HEK293 (cell line): Measurements from ENCODE around the gene MRPL39.

Source experiments
- CTCF ChIA-PET: fragments of 350-600 bp; formaldehyde crosslinking; extraction: SDS; loops from one replicate; lab custom pipeline; 2021; ENCODE audit warnings: antibody characterized with exemption; lab: Yijun Ruan, JAX
- POLR2A ChIA-PET: fragments of 300-600 bp; formaldehyde crosslinking; extraction: SDS; loops from one replicate; lab custom pipeline; 2020; ENCODE audit warnings: antibody characterized with exemption, inconsistent platforms; lab: Yijun Ruan, JAX
- H3K27ac ChIP-seq: fragments of 200-500 bp; sonication (Bioruptor generic); 2 replicates; pipeline ENCODE4 v1.5.1; 2014; ENCODE audit warnings: low read depth, low read length, control low read depth, inconsistent platforms; ENCODE audit errors: extremely low read depth
- H3K36me3 ChIP-seq, 2 experiments: fragments of 200-500 bp in 1 of 2; sonication (Bioruptor generic) in 1 of 2; 1 replicate in 1 of 2; 2 replicates in 1 of 2; pipeline ENCODE4 v1.5.1; 2014 to 2017; ENCODE audit warnings: inconsistent platforms in 2 of 2, low read length in 2 of 2; ENCODE audit not compliant: control insufficient read depth in 2 of 2, insufficient read depth in 1 of 2
- H3K4me1 ChIP-seq: fragments of 200-500 bp; sonication (Bioruptor generic); 2 replicates; pipeline ENCODE4 v1.5.1; 2014; ENCODE audit warnings: mild to moderate bottlenecking, low read length, inconsistent platforms; ENCODE audit not compliant: control insufficient read depth, insufficient read depth
- H3K4me3 ChIP-seq: 2 replicates; pipeline ENCODE4 v1.5.1; 2011; ENCODE audit warnings: low read depth, mild to moderate bottlenecking, control low read depth, low read length, moderate library complexity
- H3K9me3 ChIP-seq: fragments of 200-500 bp; sonication (Bioruptor generic); 2 replicates; pipeline ENCODE4 v1.5.1; 2014; ENCODE audit warnings: low read depth, low read length, inconsistent platforms; ENCODE audit not compliant: control insufficient read depth, insufficient read depth
- EGR2 ChIP-seq: fragments of 450-650 bp; formaldehyde crosslinking; IDR thresholded peaks from 2 replicates; pipeline ENCODE4 v1.5.1; 2016; ENCODE audit warnings: low read depth, missing biosample characterization, missing genetic modification characterization
- HOXA7 ChIP-seq: sonication (generic); formaldehyde crosslinking; IDR thresholded peaks from 2 replicates; pipeline ENCODE4 v1.8.1; 2022; ENCODE audit warnings: missing genetic modification reagents, borderline replicate concordance
- HOXD13 ChIP-seq: sonication (generic); formaldehyde crosslinking; IDR thresholded peaks from 2 replicates; pipeline ENCODE4 v1.8.0; 2022; ENCODE audit warnings: missing genetic modification reagents, borderline replicate concordance
- KLF1 ChIP-seq: fragments of 450-650 bp; formaldehyde crosslinking; IDR thresholded peaks from 2 replicates; pipeline ENCODE4 v1.5.1; 2016; ENCODE audit warnings: missing biosample characterization, missing genetic modification characterization
- KLF10 ChIP-seq: fragments of 450-650 bp; IDR thresholded peaks from 2 replicates; pipeline ENCODE4 v1.5.1; 2018; ENCODE audit warnings: missing biosample characterization, mild to moderate bottlenecking, missing genetic modification characterization
- PRDM1 ChIP-seq: fragments of 450-650 bp; formaldehyde crosslinking; IDR thresholded peaks from 2 replicates; pipeline ENCODE4; 2016; ENCODE audit warnings: missing biosample characterization, missing genetic modification characterization
- SCRT2 ChIP-seq: fragments of 450-650 bp; formaldehyde crosslinking; IDR thresholded peaks from 2 replicates; pipeline ENCODE4 v1.5.1; 2016; ENCODE audit warnings: missing biosample characterization, missing genetic modification characterization
- ZBTB20 ChIP-seq: fragments of 450-650 bp; formaldehyde crosslinking; IDR thresholded peaks from 2 replicates; pipeline ENCODE4 v1.5.1; 2016; ENCODE audit warnings: missing biosample characterization, missing genetic modification characterization
- ZBTB8A ChIP-seq: fragments of 450-650 bp; formaldehyde crosslinking; IDR thresholded peaks from 2 replicates; pipeline ENCODE4 v1.5.1; 2016; ENCODE audit warnings: missing biosample characterization, missing genetic modification characterization
- ZFP37 ChIP-seq: fragments of 450-650 bp; formaldehyde crosslinking; IDR thresholded peaks from 2 replicates; pipeline ENCODE4 v1.5.1; 2016; ENCODE audit warnings: missing biosample characterization, missing genetic modification characterization
- ZNF114 ChIP-seq: fragments of 450-650 bp; formaldehyde crosslinking; IDR thresholded peaks from 2 replicates; pipeline ENCODE4 v1.5.0; 2017; ENCODE audit warnings: missing biosample characterization, missing genetic modification characterization
- ZNF121 ChIP-seq: fragments of 450-650 bp; formaldehyde crosslinking; IDR thresholded peaks from 2 replicates; pipeline ENCODE4 v1.5.1; 2016; ENCODE audit warnings: missing biosample characterization, missing genetic modification characterization
- ZNF2 ChIP-seq: fragments of 450-650 bp; formaldehyde crosslinking; IDR thresholded peaks from 2 replicates; pipeline ENCODE4 v1.5.1; 2016; ENCODE audit warnings: missing biosample characterization, missing genetic modification characterization
- ZNF24 ChIP-seq: fragments of 450-650 bp; formaldehyde crosslinking; IDR thresholded peaks from 2 replicates; pipeline ENCODE4 v1.5.1; 2016; ENCODE audit warnings: missing biosample characterization, missing genetic modification characterization
- ZNF341 ChIP-seq: fragments of 450-650 bp; formaldehyde crosslinking; IDR thresholded peaks from 2 replicates; pipeline ENCODE4; 2016; ENCODE audit warnings: low read depth, missing biosample characterization, missing genetic modification characterization
- ZNF366 ChIP-seq: fragments of 450-650 bp; formaldehyde crosslinking; conservative IDR thresholded peaks from 2 replicates; pipeline ENCODE4 v1.5.1; 2016; ENCODE audit warnings: missing biosample characterization, missing genetic modification characterization
- ZNF37A ChIP-seq: fragments of 450-650 bp; IDR thresholded peaks from 2 replicates; pipeline ENCODE4 v1.5.1; 2018; ENCODE audit warnings: missing biosample characterization, missing genetic modification characterization
- ZNF521 ChIP-seq: fragments of 450-650 bp; formaldehyde crosslinking; IDR thresholded peaks from 2 replicates; pipeline ENCODE4 v1.5.1; 2017; ENCODE audit warnings: missing biosample characterization, mild to moderate bottlenecking, missing genetic modification characterization
- ZNF529 ChIP-seq: fragments of 450-650 bp; formaldehyde crosslinking; IDR thresholded peaks from 2 replicates; pipeline ENCODE4 v1.5.1; 2017; ENCODE audit warnings: missing genetic modification characterization, missing biosample characterization; ENCODE audit not compliant: insufficient replicate concordance
- ZNF585B ChIP-seq: fragments of 450-650 bp; formaldehyde crosslinking; IDR thresholded peaks from 2 replicates; pipeline ENCODE4 v1.5.1; 2016; ENCODE audit warnings: missing biosample characterization, missing genetic modification characterization
- ZNF76 ChIP-seq: fragments of 450-650 bp; formaldehyde crosslinking; IDR thresholded peaks from 2 replicates; pipeline ENCODE4; 2016; ENCODE audit warnings: low read depth, missing biosample characterization, missing genetic modification characterization, borderline replicate concordance
- ZNF837 ChIP-seq: fragments of 450-650 bp; formaldehyde crosslinking; IDR thresholded peaks from 2 replicates; pipeline ENCODE4 v1.5.1; 2016; ENCODE audit warnings: missing biosample characterization, missing genetic modification characterization
- ZSCAN16 ChIP-seq: fragments of 450-650 bp; formaldehyde crosslinking; IDR thresholded peaks from 2 replicates; pipeline ENCODE4 v1.5.1; 2016; ENCODE audit warnings: missing biosample characterization, missing genetic modification characterization
- TF ChIP-seq, protein P1 (sequence below): fragments of 450-650 bp; formaldehyde crosslinking; IDR thresholded peaks from 2 replicates; pipeline ENCODE4 v1.5.1; 2016; ENCODE audit warnings: missing biosample characterization, missing genetic modification characterization
- TF ChIP-seq, protein P2 (sequence below): fragments of 450-650 bp; formaldehyde crosslinking; IDR thresholded peaks from 2 replicates; pipeline ENCODE4 v1.5.1; 2016; ENCODE audit warnings: missing biosample characterization, missing genetic modification characterization
- TF ChIP-seq, protein P3 (sequence below): fragments of 450-650 bp; formaldehyde crosslinking; IDR thresholded peaks from 2 replicates; pipeline ENCODE4 v1.5.1; 2016; ENCODE audit warnings: missing biosample characterization, missing genetic modification characterization
- TF ChIP-seq, protein P4 (sequence below): fragments of 450-650 bp; formaldehyde crosslinking; IDR thresholded peaks from 2 replicates; pipeline ENCODE4 v1.5.1; 2016; ENCODE audit warnings: missing biosample characterization, missing genetic modification characterization

MRPL39 gene

DNA sequence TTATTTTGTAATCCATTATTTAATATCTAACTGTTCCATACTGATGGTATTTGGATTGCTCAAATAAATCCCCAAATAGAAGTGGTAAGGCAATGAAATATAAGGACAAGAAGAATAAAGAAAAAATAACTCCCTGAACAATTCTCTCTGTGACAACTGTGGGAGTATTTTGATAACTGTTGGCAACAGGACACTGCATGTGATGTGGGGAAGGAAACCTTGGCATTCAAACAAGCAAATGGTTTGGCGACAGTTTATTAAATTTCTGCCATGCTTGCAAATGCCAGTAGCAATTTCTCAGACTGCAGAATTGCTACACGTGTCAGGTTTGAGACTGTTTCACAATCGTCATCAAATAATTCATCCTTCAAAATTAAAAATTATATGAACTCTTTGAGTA, 8.6 kb upstream of the MRPL39 start:
- no peak for TF ChIP-seq KLF1 (tag by site-specific recombination)
- TF ChIP-seq, protein P1, sequence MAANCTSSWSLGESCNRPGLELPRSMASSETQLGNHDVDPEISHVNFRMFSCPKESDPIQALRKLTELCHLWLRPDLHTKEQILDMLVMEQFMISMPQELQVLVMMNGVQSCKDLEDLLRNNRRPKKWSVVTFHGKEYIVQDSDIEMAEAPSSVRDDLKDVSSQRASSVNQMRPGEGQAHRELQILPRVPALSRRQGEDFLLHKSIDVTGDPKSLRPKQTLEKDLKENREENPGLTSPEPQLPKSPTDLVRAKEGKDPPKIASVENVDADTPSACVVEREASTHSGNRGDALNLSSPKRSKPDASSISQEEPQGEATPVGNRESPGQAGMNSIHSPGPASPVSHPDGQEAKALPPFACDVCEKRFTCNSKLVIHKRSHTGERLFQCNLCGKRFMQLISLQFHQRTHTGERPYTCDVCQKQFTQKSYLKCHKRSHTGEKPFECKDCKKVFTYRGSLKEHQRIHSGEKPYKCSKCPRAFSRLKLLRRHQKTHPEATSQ (tag by site-specific recombination): no peak
- TF ChIP-seq ZNF529 (tag by site-specific recombination): no peak
- TF ChIP-seq HOXD13 (CRISPR knock-in tag): no peak
- TF ChIP-seq, protein P2, sequence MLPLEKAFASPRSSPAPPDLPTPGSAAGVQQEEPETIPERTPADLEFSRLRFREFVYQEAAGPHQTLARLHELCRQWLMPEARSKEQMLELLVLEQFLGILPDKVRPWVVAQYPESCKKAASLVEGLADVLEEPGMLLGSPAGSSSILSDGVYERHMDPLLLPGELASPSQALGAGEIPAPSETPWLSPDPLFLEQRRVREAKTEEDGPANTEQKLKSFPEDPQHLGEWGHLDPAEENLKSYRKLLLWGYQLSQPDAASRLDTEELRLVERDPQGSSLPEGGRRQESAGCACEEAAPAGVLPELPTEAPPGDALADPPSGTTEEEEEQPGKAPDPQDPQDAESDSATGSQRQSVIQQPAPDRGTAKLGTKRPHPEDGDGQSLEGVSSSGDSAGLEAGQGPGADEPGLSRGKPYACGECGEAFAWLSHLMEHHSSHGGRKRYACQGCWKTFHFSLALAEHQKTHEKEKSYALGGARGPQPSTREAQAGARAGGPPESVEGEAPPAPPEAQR: no peak
- no peak for TF ChIP-seq ZNF114
- no peak for TF ChIP-seq ZNF521 (tag by site-specific recombination)
- TF ChIP-seq ZNF366 (tag by site-specific recombination): no peak
- no peak for TF ChIP-seq ZBTB20
- no peak for TF ChIP-seq KLF10 (tag by site-specific recombination)
- no peak for TF ChIP-seq ZNF837 (tag by site-specific recombination)
- no peak for TF ChIP-seq ZSCAN16 (tag by site-specific recombination)
- no peak for TF ChIP-seq ZNF341
- no peak for TF ChIP-seq HOXA7 (CRISPR knock-in tag)
- ChIA-PET POLR2A (no interaction called here), CTCF (interaction anchor here (0.6 to 2.9 kb wide), 2 partner anchors 8 to 47 kb away, joined by 3 to 31 read pairs; no protein-coding TSS in a partner anchor)
- no peaks in the 10 kb centered on the region for H3K36me3 ChIP-seq
- no peak overlapping the region for H3K27ac ChIP-seq
- H3K9me3 ChIP-seq: no peaks in the 10 kb centered on the region
- no peak overlapping the region for H3K4me3 ChIP-seq
- no peaks in the 10 kb centered on the region for H3K4me1 ChIP-seq

DNA sequence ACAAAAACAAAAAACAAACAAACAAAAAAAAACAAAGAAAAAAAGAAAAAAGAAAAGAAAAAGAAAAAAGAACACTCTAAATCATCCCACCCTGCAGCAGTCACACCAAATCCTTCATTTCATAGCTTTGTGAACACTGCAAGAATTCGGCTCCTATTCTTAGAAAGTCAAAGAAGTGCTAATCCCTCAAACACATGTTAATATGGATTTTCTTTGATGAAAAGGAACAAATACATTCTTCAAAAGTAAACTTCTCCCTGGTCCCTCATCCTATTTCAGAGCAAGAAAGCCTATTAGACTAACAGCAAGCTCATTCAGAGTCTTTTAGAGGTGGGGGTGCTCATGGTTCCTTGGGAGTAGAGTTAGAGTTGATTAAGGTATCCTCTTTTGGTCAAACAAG, 7.2 kb upstream of the MRPL39 start:
- H3K27ac ChIP-seq: no peak overlapping the region
- no peaks in the 10 kb centered on the region for H3K9me3 ChIP-seq
- no peaks in the 10 kb centered on the region for H3K36me3 ChIP-seq
- H3K4me1 ChIP-seq: no peaks in the 10 kb centered on the region
- TF ChIP-seq ZNF121 (tag by site-specific recombination) (no peak), ZNF585B (no peak)
- CTCF ChIA-PET: no interaction called here
- POLR2A ChIA-PET: no interaction called here
- no peak overlapping the region for H3K4me3 ChIP-seq

DNA sequence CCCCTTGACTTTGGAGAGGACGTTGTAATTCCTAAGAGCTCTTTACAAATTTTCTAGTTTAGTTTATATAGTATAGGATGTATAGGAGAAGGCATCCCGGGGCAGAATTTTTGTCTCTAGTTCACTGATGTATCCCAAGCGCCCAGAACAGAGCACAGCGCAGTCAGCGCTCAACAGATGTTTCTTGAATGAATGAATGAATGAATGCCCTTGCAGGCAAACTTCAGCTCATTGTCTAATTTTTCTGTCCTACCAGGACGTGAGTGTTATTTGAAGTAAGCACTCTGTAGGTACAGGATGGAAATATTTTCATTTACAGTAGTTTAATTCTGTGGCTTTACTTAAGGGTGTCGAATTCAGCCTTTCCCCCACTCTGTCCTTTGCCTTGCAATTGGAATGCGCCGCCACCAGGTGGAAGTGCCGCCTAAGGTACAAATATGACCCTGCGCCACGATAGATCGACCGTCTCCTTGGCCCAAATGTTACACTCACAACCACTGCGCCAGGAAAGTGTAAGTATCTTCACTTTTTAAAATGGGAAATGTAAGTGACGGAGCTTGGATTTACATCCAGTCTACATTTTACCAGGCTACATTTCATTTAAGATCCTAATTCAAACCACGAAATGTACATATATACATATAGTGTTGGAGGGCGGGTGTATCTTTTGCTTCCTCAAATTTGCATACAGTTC, 910 bp upstream of the MRPL39 start:
- H3K9me3 ChIP-seq: no peaks in the 10 kb centered on the region
- CTCF ChIA-PET: interaction anchor here (0.5 to 3.8 kb wide), 67 partner anchors 9 to 1758 kb away, joined by 3 to 32 read pairs (median 5); partner anchors contain the start of genes ATP5PF, GABPA and JAM2
- no peak overlapping the region for H3K27ac ChIP-seq
- H3K4me1 ChIP-seq: no peaks in the 10 kb centered on the region
- POLR2A ChIA-PET: interaction anchor here (1.2 to 3.4 kb wide), 3 partner anchors 46 to 1236 kb away, joined by 3 to 18 read pairs (median 4); partner anchors contain the start of genes ATP5PF and GABPA
- peaks cover 22 to 25% of the 10 kb centered on the region in 2 experiments for H3K36me3 ChIP-seq
- peak overlapping the region; percentile 95 for H3K4me3 ChIP-seq
- no peak for TF ChIP-seq EGR2
- 0 out of 2 replicates have a peak, but pooled peaks have one; percentile 23 for TF ChIP-seq ZNF366 (tag by site-specific recombination)
- 0 out of 2 replicates have a peak, but pooled peaks have one; percentile 41 for TF ChIP-seq ZBTB8A
- no peak for TF ChIP-seq ZNF76
- no peak for TF ChIP-seq ZNF37A (tag by site-specific recombination)
- peak; percentile 74; the same call in 1 of the 2 replicates for TF ChIP-seq ZFP37 (tag by site-specific recombination)
- peak; percentile 99 for TF ChIP-seq ZNF24 (tag by site-specific recombination)
- TF ChIP-seq, protein P3, sequence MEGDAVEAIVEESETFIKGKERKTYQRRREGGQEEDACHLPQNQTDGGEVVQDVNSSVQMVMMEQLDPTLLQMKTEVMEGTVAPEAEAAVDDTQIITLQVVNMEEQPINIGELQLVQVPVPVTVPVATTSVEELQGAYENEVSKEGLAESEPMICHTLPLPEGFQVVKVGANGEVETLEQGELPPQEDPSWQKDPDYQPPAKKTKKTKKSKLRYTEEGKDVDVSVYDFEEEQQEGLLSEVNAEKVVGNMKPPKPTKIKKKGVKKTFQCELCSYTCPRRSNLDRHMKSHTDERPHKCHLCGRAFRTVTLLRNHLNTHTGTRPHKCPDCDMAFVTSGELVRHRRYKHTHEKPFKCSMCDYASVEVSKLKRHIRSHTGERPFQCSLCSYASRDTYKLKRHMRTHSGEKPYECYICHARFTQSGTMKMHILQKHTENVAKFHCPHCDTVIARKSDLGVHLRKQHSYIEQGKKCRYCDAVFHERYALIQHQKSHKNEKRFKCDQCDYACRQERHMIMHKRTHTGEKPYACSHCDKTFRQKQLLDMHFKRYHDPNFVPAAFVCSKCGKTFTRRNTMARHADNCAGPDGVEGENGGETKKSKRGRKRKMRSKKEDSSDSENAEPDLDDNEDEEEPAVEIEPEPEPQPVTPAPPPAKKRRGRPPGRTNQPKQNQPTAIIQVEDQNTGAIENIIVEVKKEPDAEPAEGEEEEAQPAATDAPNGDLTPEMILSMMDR (tag by site-specific recombination): peak; percentile 86
- TF ChIP-seq SCRT2 (tag by site-specific recombination): peak; percentile 94
- TF ChIP-seq PRDM1 (tag by site-specific recombination): peak; percentile 94
- 0 out of 2 replicates have a peak, but pooled peaks have one; percentile 21 for TF ChIP-seq ZNF2
- TF ChIP-seq, protein P4, sequence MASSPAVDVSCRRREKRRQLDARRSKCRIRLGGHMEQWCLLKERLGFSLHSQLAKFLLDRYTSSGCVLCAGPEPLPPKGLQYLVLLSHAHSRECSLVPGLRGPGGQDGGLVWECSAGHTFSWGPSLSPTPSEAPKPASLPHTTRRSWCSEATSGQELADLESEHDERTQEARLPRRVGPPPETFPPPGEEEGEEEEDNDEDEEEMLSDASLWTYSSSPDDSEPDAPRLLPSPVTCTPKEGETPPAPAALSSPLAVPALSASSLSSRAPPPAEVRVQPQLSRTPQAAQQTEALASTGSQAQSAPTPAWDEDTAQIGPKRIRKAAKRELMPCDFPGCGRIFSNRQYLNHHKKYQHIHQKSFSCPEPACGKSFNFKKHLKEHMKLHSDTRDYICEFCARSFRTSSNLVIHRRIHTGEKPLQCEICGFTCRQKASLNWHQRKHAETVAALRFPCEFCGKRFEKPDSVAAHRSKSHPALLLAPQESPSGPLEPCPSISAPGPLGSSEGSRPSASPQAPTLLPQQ (tag by site-specific recombination): 0 out of 2 replicates have a peak, but pooled peaks have one; percentile 28
